Peyer's patch (tissue), 4 donors: ENCODE data around the gene ARL15.

Experiments
- POLR2A ChIP-seq, 2 donors: fragments of 450-650 bp; IDR thresholded peaks; one replicate each; pipeline ENCODE4 v1.5.1; 2017; ENCODE audit warnings: antibody characterized with exemption in 2 of 2, mild to moderate bottlenecking in 2 of 2, moderate library complexity in 2 of 2
- TF ChIP-seq, protein P1 (sequence below), 6 experiments: fragments of 450-650 bp in 4 of 6; fragments of 200-600 bp in 2 of 6; sonication (generic) in 1 of 6; IDR thresholded peaks; one replicate each; pipeline ENCODE4 v1.5.1; 2017 to 2019; ENCODE audit warnings: antibody characterized with exemption in 6 of 6, mild to moderate bottlenecking in 3 of 6, moderate library complexity in 1 of 6

DNA sequence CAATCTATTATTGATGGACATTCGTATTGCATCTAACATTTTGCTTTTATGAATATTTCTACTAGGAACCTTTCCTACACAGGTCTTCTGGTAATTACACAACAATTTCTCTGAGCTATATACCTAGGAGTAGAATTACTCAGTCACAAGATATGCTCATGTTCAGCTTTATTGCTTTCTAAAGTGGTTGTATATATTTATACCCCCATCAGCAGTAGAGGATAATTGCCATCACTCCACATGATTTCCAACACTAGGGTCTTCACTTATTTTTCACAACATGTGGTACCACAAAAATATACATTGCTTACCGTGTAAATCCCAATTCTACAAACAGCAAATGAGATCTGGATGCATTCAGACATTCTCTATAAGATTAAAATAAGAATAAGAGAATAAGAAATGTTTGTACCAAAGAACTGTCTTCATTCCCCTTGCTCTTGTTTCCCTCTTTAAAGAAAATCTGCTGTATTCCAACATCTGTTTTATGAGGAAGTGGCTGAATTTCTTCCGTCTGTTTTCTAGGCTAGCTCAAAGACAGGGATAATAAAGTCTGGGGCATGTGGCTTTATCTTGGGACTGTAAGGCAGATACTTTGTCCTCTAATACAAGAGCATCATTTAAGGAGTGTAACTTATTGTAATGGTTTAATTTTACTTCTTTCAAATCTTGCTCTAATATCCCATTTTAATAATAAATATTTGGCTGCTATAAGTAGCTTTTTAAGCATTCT is 28.2 kb downstream of the ARL15 start:
- no peak for TF ChIP-seq POLR2A (IDR thresholded peaks at IDR 0.05)
- TF ChIP-seq, protein P1, sequence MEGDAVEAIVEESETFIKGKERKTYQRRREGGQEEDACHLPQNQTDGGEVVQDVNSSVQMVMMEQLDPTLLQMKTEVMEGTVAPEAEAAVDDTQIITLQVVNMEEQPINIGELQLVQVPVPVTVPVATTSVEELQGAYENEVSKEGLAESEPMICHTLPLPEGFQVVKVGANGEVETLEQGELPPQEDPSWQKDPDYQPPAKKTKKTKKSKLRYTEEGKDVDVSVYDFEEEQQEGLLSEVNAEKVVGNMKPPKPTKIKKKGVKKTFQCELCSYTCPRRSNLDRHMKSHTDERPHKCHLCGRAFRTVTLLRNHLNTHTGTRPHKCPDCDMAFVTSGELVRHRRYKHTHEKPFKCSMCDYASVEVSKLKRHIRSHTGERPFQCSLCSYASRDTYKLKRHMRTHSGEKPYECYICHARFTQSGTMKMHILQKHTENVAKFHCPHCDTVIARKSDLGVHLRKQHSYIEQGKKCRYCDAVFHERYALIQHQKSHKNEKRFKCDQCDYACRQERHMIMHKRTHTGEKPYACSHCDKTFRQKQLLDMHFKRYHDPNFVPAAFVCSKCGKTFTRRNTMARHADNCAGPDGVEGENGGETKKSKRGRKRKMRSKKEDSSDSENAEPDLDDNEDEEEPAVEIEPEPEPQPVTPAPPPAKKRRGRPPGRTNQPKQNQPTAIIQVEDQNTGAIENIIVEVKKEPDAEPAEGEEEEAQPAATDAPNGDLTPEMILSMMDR (IDR thresholded peaks at IDR 0.05) = no peak
